Measurements from ENCODE around the gene CFL2.
"Not testable (repeated sequence)": the region's sequence is repeated elsewhere in the genome, so short reads cannot be mapped to it uniquely, and the experiment has no call there.

The CFL2 gene

DNA sequence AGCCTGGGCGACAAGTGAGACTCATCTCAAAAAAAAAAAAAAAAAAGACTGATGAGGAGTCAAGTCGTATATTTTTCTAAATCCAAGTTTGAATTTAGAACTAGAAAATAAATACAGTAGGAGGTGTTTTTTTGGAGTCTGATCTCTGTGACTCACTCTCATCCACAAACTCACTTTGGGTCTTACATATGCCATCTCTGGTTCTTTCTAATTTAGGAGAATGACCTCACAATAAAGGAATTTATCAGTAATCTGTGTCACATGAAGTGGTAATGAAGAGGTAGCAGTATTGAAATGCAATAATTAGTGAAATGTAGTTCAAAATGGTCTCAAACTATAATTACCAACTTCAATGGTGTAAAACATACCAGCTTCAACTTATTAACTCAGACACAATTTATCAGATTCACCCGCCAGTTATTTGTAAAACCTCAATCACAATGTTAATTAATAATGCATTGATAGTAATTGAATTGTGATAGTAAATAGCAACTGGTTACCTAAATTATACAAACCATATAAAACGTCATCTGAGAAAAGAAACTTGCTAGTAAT lies 4.4 kb upstream of the CFL2 start:
- Mint-ChIP-seq H3K27me3 (no peaks in the 10 kb centered on the region), H3K27ac (no peak overlapping the region)

GRCh38 chr14:34715127-34715863 lies 902 bp upstream of the CFL2 start:
- H3K4me3 Mint-ChIP-seq = peak overlapping the region; percentile 85

More for the DNA sequence above, 4.4 kb upstream of the CFL2 start:
- Mint-ChIP-seq H3K36me3 (no peaks in the 10 kb centered on the region), H3K4me1 (peaks cover 14% of the 10 kb centered on the region), H3K9me3 (no peaks in the 10 kb centered on the region), H3K4me3 (no peak overlapping the region)
- ATAC-seq = no peak

GRCh38 chr14:34713681-34714319 lies 593 bp downstream of the CFL2 start:
- Mint-ChIP-seq H3K27ac (peak overlapping the region; percentile 91), H3K4me3 (peak overlapping the region; percentile 85), H3K9me3 (no peaks in the 10 kb centered on the region), H3K36me3 (peaks cover 8% of the 10 kb centered on the region), H3K27me3 (no peaks in the 10 kb centered on the region), H3K4me1 (peaks cover 20% of the 10 kb centered on the region)
- ATAC-seq = peak; percentile 32

More at GRCh38 chr14:34715127-34715863, 902 bp upstream of the CFL2 start:
- no peaks in the 10 kb centered on the region for H3K9me3 Mint-ChIP-seq
- peaks cover 8% of the 10 kb centered on the region for H3K36me3 Mint-ChIP-seq
- H3K27me3 Mint-ChIP-seq = no peaks in the 10 kb centered on the region
- H3K4me1 Mint-ChIP-seq = peaks cover 20% of the 10 kb centered on the region
- no peak for ATAC-seq
- H3K27ac Mint-ChIP-seq = peak overlapping the region; percentile 91

- Mint-ChIP-seq H3K27ac (peak overlapping the region; percentile 91), H3K27me3 (no peaks in the 10 kb centered on the region), H3K36me3 (peaks cover 8% of the 10 kb centered on the region), H3K4me1 (peaks cover 20% of the 10 kb centered on the region), H3K9me3 (no peaks in the 10 kb centered on the region), H3K4me3 (peak overlapping the region; percentile 85)
- no peak for ATAC-seq
These were observed 1.2 kb downstream of the CFL2 start for GRCh38 chr14:34713122-34713680.

GRCh38 chr14:34711796-34712712 lies 2.3 kb downstream of the CFL2 start:
- Mint-ChIP-seq H3K27ac (no peak overlapping the region), H3K9me3 (no peaks in the 10 kb centered on the region), H3K4me1 (peaks cover 20% of the 10 kb centered on the region), H3K27me3 (no peaks in the 10 kb centered on the region), H3K36me3 (peaks cover 8% of the 10 kb centered on the region), H3K4me3 (no peak overlapping the region)
- no peak for ATAC-seq

DNA sequence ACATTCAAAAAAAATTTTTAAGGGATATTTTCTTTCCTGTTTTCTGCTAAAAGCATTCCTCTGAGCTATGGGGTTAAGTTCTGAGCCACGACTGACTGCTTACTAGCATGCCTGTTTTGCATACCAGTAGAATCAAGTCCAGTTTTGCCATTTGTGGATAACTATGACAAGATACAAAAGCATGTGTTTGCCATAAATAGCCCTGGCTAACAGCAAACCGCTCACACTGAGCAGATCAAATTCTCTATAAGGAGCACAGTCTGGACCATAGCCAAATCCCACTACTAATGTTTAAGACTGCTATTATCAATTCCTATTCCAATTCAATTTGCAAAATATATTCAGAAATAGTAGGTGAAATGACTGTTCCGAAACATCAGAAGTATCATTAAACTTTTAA lies 3.2 kb downstream of the CFL2 start:
- ATAC-seq = no peak
- peaks cover 8% of the 10 kb centered on the region for H3K36me3 Mint-ChIP-seq
- H3K27ac Mint-ChIP-seq = no peak overlapping the region
- H3K9me3 Mint-ChIP-seq = no peaks in the 10 kb centered on the region
- peaks cover 20% of the 10 kb centered on the region for H3K4me1 Mint-ChIP-seq
- H3K27me3 Mint-ChIP-seq = no peaks in the 10 kb centered on the region
- H3K4me3 Mint-ChIP-seq = no peak overlapping the region

GRCh38 chr14:34710744-34711143 lies 3.6 kb downstream of the CFL2 start:
- Mint-ChIP-seq H3K27ac (no peak overlapping the region), H3K27me3 (no peaks in the 10 kb centered on the region), H3K9me3 (no peaks in the 10 kb centered on the region), H3K4me1 (peaks cover 20% of the 10 kb centered on the region), H3K4me3 (no peak overlapping the region), H3K36me3 (peaks cover 8% of the 10 kb centered on the region)
- no peak for ATAC-seq

- ATAC-seq = no peak
- Mint-ChIP-seq H3K4me1 (peaks cover 15% of the 10 kb centered on the region), H3K36me3 (peaks cover 8% of the 10 kb centered on the region), H3K4me3 (no peak overlapping the region), H3K9me3 (no peaks in the 10 kb centered on the region), H3K27me3 (no peaks in the 10 kb centered on the region), H3K27ac (no peak overlapping the region)
These were observed 4.4 kb downstream of the CFL2 start for GRCh38 chr14:34710006-34710405.

GRCh38 chr14:34707722-34708121 lies 6.7 kb downstream of the CFL2 start:
- Mint-ChIP-seq H3K4me3 (no peak overlapping the region), H3K4me1 (peaks cover 5% of the 10 kb centered on the region), H3K9me3 (no peaks in the 10 kb centered on the region), H3K27ac (no peak overlapping the region), H3K36me3 (no peaks in the 10 kb centered on the region), H3K27me3 (no peaks in the 10 kb centered on the region)
- no peak for ATAC-seq

GRCh38 chr14:34701808-34702207 lies 12.6 kb downstream of the CFL2 start:
- H3K9me3 Mint-ChIP-seq = no peaks in the 10 kb centered on the region
- no peaks in the 10 kb centered on the region for H3K27me3 Mint-ChIP-seq
- no peak overlapping the region for H3K27ac Mint-ChIP-seq
- ATAC-seq = no peak
- no peaks in the 10 kb centered on the region for H3K36me3 Mint-ChIP-seq
- H3K4me1 Mint-ChIP-seq = no peaks in the 10 kb centered on the region
- H3K4me3 Mint-ChIP-seq = no peak overlapping the region

DNA sequence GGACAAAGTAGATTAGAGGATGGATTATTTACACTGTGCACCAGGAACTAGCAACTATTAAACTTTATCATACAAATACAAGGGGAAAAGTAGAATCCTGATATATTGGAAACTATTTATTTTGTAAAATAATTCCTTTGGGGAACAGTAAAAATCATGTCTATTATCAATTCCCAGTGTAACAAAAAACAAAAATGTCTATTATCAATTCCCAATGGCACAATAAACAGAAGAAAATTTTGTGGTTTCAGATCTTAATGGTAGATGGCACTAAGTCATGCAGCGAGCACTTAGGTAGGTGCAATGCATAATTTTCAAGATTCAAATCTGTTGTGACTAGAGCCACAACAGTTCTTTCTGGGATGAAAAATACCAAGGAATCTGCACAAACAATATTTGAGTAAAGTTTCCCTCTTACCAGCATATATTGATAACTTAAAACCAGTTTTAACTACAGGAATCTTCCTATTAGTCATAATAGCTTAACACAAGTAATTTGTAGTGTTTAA lies 13.7 kb downstream of the CFL2 start:
- ATAC-seq = no peak
- Mint-ChIP-seq H3K4me3 (no peak overlapping the region), H3K27me3 (no peaks in the 10 kb centered on the region), H3K9me3 (no peaks in the 10 kb centered on the region), H3K4me1 (no peaks in the 10 kb centered on the region), H3K27ac (no peak overlapping the region), H3K36me3 (no peaks in the 10 kb centered on the region)

GRCh38 chr14:34699873-34700621 lies 14.3 kb downstream of the CFL2 start:
- no peaks in the 10 kb centered on the region for H3K9me3 Mint-ChIP-seq
- no peaks in the 10 kb centered on the region for H3K36me3 Mint-ChIP-seq
- H3K27me3 Mint-ChIP-seq = no peaks in the 10 kb centered on the region
- no peak overlapping the region for H3K27ac Mint-ChIP-seq
- H3K4me1 Mint-ChIP-seq = no peaks in the 10 kb centered on the region
- H3K4me3 Mint-ChIP-seq = no peak overlapping the region
- ATAC-seq = no peak

GRCh38 chr14:34694216-34694615 lies 20.2 kb downstream of the CFL2 start:
- not testable (repeated sequence) for H3K36me3 Mint-ChIP-seq, H3K27me3 Mint-ChIP-seq, H3K9me3 Mint-ChIP-seq, H3K4me3 Mint-ChIP-seq, ATAC-seq, H3K27ac Mint-ChIP-seq, H3K4me1 Mint-ChIP-seq

DNA sequence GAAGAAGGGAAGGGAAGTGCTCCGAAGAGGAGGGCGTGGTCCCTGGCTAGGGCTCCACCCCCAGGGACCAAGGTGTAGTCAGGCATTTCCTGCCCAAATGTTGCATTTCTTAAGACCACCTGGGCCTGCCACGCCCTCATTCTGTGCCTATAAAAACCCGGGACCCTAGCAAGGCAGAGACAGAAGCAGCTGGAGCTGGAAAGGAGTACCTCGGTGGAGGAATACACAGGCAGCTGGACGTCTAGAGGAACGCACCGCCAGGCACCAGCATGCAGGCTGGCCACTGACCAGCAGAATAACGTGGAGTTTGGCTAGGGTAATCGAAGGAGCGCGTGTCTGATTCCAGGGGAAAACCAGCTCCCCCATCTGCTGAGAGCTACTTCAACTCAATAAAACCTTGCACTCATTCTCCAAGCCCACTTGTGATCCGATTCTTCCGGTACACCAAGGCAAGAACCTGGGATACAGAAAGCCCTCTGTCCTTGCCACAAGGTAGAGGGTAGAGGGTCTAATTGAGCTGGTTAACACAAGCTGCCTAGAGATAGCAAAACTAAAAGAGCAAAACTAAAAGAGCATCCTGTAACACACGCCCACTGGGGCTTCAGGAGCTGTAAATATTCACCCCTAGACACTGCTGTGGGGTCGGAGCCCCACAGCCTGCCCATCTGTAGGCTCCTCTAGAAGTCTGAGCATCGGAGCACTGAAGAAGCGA lies 21.0 kb downstream of the CFL2 start:
- H3K4me3 Mint-ChIP-seq = peak overlapping the region; percentile 66
- H3K9me3 Mint-ChIP-seq = no peaks in the 10 kb centered on the region
- no peaks in the 10 kb centered on the region for H3K36me3 Mint-ChIP-seq
- H3K27ac Mint-ChIP-seq = peak overlapping the region; percentile 42
- H3K27me3 Mint-ChIP-seq = no peaks in the 10 kb centered on the region
- peaks cover 8% of the 10 kb centered on the region for H3K4me1 Mint-ChIP-seq
- peak; percentile 45 for ATAC-seq

Data from stimulated activated memory B cell treated with anti-CD40 and anti-IgM and Interleukin-4, amounts not matched to agents 10 μg/mL and 1 μg/mL and 100 μg/mL, for 72 hours (primary cell).